Bone marrow (tissue), 2 donors: ENCODE data around the gene TAOK3.
A peak's percentile ranks its signal among the peaks of the same experiment; 100 is the strongest.
"Not testable (repeated sequence)": the region's sequence is repeated elsewhere in the genome, so short reads cannot be mapped to it uniquely, and the experiment has no call there.

Source experiments
- DNase-seq, 2 donors: peaks; one replicate each; lab custom pipeline; 2025; lab: John Stamatoyannopoulos, UW

The TAOK3 gene

GRCh38 chr12:118137148-118137678 lies 235.5 kb downstream of the TAOK3 start:
- DNase-seq = no peak

GRCh38 chr12:118136559-118137003 lies 236.1 kb downstream of the TAOK3 start:
- DNase-seq = peak in 1 of 2 donors; percentile 34

GRCh38 chr12:118135788-118136558 lies 236.7 kb downstream of the TAOK3 start, which contains the start of gene PEBP1:
Gene PEBP1, plus strand, starts transcription at chr12:118136124. Its CDS starts 86 bp downstream, at chr12:118136210.
- DNase-seq = peak; percentile 70 to 86

- not testable (repeated sequence) for DNase-seq
Observed at GRCh38 chr12:118129436-118129835, 243.3 kb downstream of the TAOK3 start.

GRCh38 chr12:118127867-118128266 lies 244.8 kb downstream of the TAOK3 start:
- no peak for DNase-seq

- DNase-seq = no peak
Observed at GRCh38 chr12:118126119-118126757, 246.5 kb downstream of the TAOK3 start.

- DNase-seq = no peak
Observed at GRCh38 chr12:118125743-118126118, 247.0 kb downstream of the TAOK3 start.

GRCh38 chr12:118124333-118124874 lies 248.3 kb downstream of the TAOK3 start:
- DNase-seq = no peak

- no peak for DNase-seq
Observed at GRCh38 chr12:118122264-118122663, 250.4 kb downstream of the TAOK3 start.

GRCh38 chr12:118120579-118121363 lies 251.9 kb downstream of the TAOK3 start:
- DNase-seq = peak; percentile 15 to 37

GRCh38 chr12:118119449-118119879 lies 253.2 kb downstream of the TAOK3 start:
- DNase-seq = no peak

GRCh38 chr12:118109088-118109487 lies 263.6 kb downstream of the TAOK3 start:
- DNase-seq = no peak

GRCh38 chr12:118107694-118108093 lies 265.0 kb downstream of the TAOK3 start:
- no peak for DNase-seq

GRCh38 chr12:118107011-118107410 lies 265.7 kb downstream of the TAOK3 start:
- no peak for DNase-seq

GRCh38 chr12:118103601-118104382 lies 268.9 kb downstream of the TAOK3 start, which contains the start of gene VSIG10:
Gene VSIG10, minus strand, starts transcription at chr12:118104011. Its CDS starts 340 bp downstream, at chr12:118103671.
- peak; percentile 16 to 24 for DNase-seq

GRCh38 chr12:118103201-118103600 lies 269.5 kb downstream of the TAOK3 start:
- DNase-seq = peak in 1 of 2 donors; percentile 17

GRCh38 chr12:118102609-118103008 lies 270.1 kb downstream of the TAOK3 start:
- no peak for DNase-seq

- no peak for DNase-seq
Observed at GRCh38 chr12:118102070-118102469, 270.6 kb downstream of the TAOK3 start.

GRCh38 chr12:118101051-118101450 lies 271.7 kb downstream of the TAOK3 start:
- no peak for DNase-seq
